ENCODE measurements around the gene GRID2. TPM values are rescaled to one million over a fixed set of nuclear protein-coding genes. Genes with fewer than 3 reads are reported as not detected.

The GRID2 gene
- total RNA-seq, 2 donors from 2014 or later = 27.3 to 40.4 TPM

GRCh38 chr4:92328095-92328494 lies 24.3 kb downstream of the GRID2 start:
- no peaks in the 10 kb centered on the region for H3K4me1 Mint-ChIP-seq
- no peaks in the 10 kb centered on the region for H3K36me3 Mint-ChIP-seq (ENCODE audit: low read depth)

GRCh38 chr4:92333016-92333415 lies 29.2 kb downstream of the GRID2 start:
- Histone ChIP-seq H3K36me3 (ENCODE audit: control insufficient read depth, insufficient read depth, low read length) (no peaks in the 10 kb centered on the region), H3K9ac (ENCODE audit: extremely low read depth, low read length, poor library complexity, severe bottlenecking) (no peak overlapping the region), H3K4me3 (ENCODE audit: low read length) (no peak overlapping the region), H3K4me1 (ENCODE audit: control insufficient read depth, insufficient read depth, low read length) (no peaks in the 10 kb centered on the region), H3K9me3 (ENCODE audit: control insufficient read depth, low read length) (no peaks in the 10 kb centered on the region), H3K27ac (ENCODE audit: low read depth, low read length) (no peak overlapping the region), H3K27me3 (ENCODE audit: control insufficient read depth, insufficient read depth, low read length, poor library complexity, severe bottlenecking) (no peaks in the 10 kb centered on the region)
- Mint-ChIP-seq H3K36me3 (ENCODE audit: low read depth) (no peaks in the 10 kb centered on the region), H3K4me3 (no peak overlapping the region), H3K9me3 (no peaks in the 10 kb centered on the region), H3K4me1 (no peaks in the 10 kb centered on the region), H3K27ac (no peak overlapping the region), H3K27me3 (ENCODE audit: insufficient read depth) (no peaks in the 10 kb centered on the region)
- 92 to 93% methylated on average over 2 of the region's 2 CpGs for WGBS, 2 experiments (ENCODE audit: insufficient coverage in 1 of 2, insufficient read length in 1 of 2)
- no peak for TF ChIP-seq CTCF (conservative IDR thresholded peaks at IDR 0.05)
- DNase-seq = no peak

More at GRCh38 chr4:92328095-92328494, 24.3 kb downstream of the GRID2 start:
- no peaks in the 10 kb centered on the region for H3K4me1 ChIP-seq (ENCODE audit: control insufficient read depth, insufficient read depth, low read length)
- no peak overlapping the region for H3K27ac ChIP-seq (ENCODE audit: low read depth, low read length)
- H3K27ac Mint-ChIP-seq = no peak overlapping the region
- H3K9me3 ChIP-seq (ENCODE audit: control insufficient read depth, low read length) = no peaks in the 10 kb centered on the region
- no peaks in the 10 kb centered on the region for H3K36me3 ChIP-seq (ENCODE audit: control insufficient read depth, insufficient read depth, low read length)
- H3K27me3 ChIP-seq (ENCODE audit: control insufficient read depth, insufficient read depth, low read length, poor library complexity, severe bottlenecking) = no peaks in the 10 kb centered on the region
- no peaks in the 10 kb centered on the region for H3K9me3 Mint-ChIP-seq
- no peak for TF ChIP-seq CTCF (conservative IDR thresholded peaks at IDR 0.05)
- H3K4me3 Mint-ChIP-seq = no peak overlapping the region
- no peaks in the 10 kb centered on the region for H3K27me3 Mint-ChIP-seq (ENCODE audit: insufficient read depth)
- WGBS, 2 experiments (ENCODE audit: insufficient coverage in 1 of 2, insufficient read length in 1 of 2) = 94 to 96% methylated on average over 2 of the region's 2 CpGs
- no peak for DNase-seq
- H3K4me3 ChIP-seq (ENCODE audit: low read length) = no peak overlapping the region
- H3K9ac ChIP-seq (ENCODE audit: extremely low read depth, low read length, poor library complexity, severe bottlenecking) = no peak overlapping the region

- WGBS, 2 experiments (ENCODE audit: insufficient coverage in 1 of 2, insufficient read length in 1 of 2) = 100% methylated on average over 1 of the region's 1 CpG; no CpG with 5 or more reads in 1 of the 2 experiments
- no peaks in the 10 kb centered on the region for H3K36me3 ChIP-seq (ENCODE audit: control insufficient read depth, insufficient read depth, low read length)
- no peaks in the 10 kb centered on the region for H3K27me3 Mint-ChIP-seq (ENCODE audit: insufficient read depth)
- no peaks in the 10 kb centered on the region for H3K9me3 Mint-ChIP-seq
- H3K27ac ChIP-seq (ENCODE audit: low read depth, low read length) = no peak overlapping the region
- H3K4me1 ChIP-seq (ENCODE audit: control insufficient read depth, insufficient read depth, low read length) = no peaks in the 10 kb centered on the region
- H3K9ac ChIP-seq (ENCODE audit: extremely low read depth, low read length, poor library complexity, severe bottlenecking) = no peak overlapping the region
- no peaks in the 10 kb centered on the region for H3K9me3 ChIP-seq (ENCODE audit: control insufficient read depth, low read length)
- no peaks in the 10 kb centered on the region for H3K27me3 ChIP-seq (ENCODE audit: control insufficient read depth, insufficient read depth, low read length, poor library complexity, severe bottlenecking)
- H3K4me1 Mint-ChIP-seq = no peaks in the 10 kb centered on the region
- H3K4me3 Mint-ChIP-seq = no peak overlapping the region
- no peak overlapping the region for H3K27ac Mint-ChIP-seq
- H3K4me3 ChIP-seq (ENCODE audit: low read length) = no peak overlapping the region
- DNase-seq = no peak
- no peaks in the 10 kb centered on the region for H3K36me3 Mint-ChIP-seq (ENCODE audit: low read depth)
- no peak for TF ChIP-seq CTCF (conservative IDR thresholded peaks at IDR 0.05)
Observed at GRCh38 chr4:92334716-92335350, 31.1 kb downstream of the GRID2 start.
